Suppressor macrophage treated with lipopolysaccharide for 4 hours (primary cell): ENCODE measurements around the gene RAD51B.

ENCODE experiments used
- DNase-seq: peaks from one replicate; pipeline ENCODE4 v3.0.0-alpha.2; 2020

RAD51B gene

GRCh38 chr14:68726093-68726695, 906.6 kb downstream of the RAD51B start:
- DNase-seq = no peak

- DNase-seq = no peak
Observed at GRCh38 chr14:68727315-68728047, 907.9 kb downstream of the RAD51B start.

GRCh38 chr14:68728342-68729106, 908.9 kb downstream of the RAD51B start:
- peak; percentile 65 for DNase-seq

- no peak for DNase-seq
Observed at GRCh38 chr14:68729556-68729955, 910.0 kb downstream of the RAD51B start.

GRCh38 chr14:68730348-68730747, 910.8 kb downstream of the RAD51B start:
- DNase-seq = no peak

GRCh38 chr14:68730811-68731425, 911.3 kb downstream of the RAD51B start:
- no peak for DNase-seq

- peak; percentile 97 for DNase-seq
Observed at GRCh38 chr14:68733086-68733914, 913.7 kb downstream of the RAD51B start.

- peak; percentile 86 for DNase-seq
Observed at GRCh38 chr14:68734231-68734732, 914.7 kb downstream of the RAD51B start.

- DNase-seq = no peak
Observed at GRCh38 chr14:68735856-68736255, 916.3 kb downstream of the RAD51B start.

- DNase-seq = no peak
Observed at GRCh38 chr14:68736471-68736871, 916.9 kb downstream of the RAD51B start.

- DNase-seq = no peak
Observed at GRCh38 chr14:68737086-68737485, 917.5 kb downstream of the RAD51B start.

- DNase-seq = no peak
Observed at GRCh38 chr14:68738559-68738958, 919.0 kb downstream of the RAD51B start.

- no peak for DNase-seq
Observed at GRCh38 chr14:68739701-68740100, 920.1 kb downstream of the RAD51B start.

GRCh38 chr14:68740788-68741476, 921.4 kb downstream of the RAD51B start:
- DNase-seq = no peak

- no peak for DNase-seq
Observed at GRCh38 chr14:68741477-68741791, 921.9 kb downstream of the RAD51B start.

GRCh38 chr14:68741839-68742470, 922.4 kb downstream of the RAD51B start:
- DNase-seq = peak; percentile 95

GRCh38 chr14:68744613-68745012, 925.0 kb downstream of the RAD51B start:
- no peak for DNase-seq

GRCh38 chr14:68747393-68747792, 927.8 kb downstream of the RAD51B start:
- no peak for DNase-seq

- no peak for DNase-seq
Observed at GRCh38 chr14:68748260-68748659, 928.7 kb downstream of the RAD51B start.

GRCh38 chr14:68748691-68749090, 929.1 kb downstream of the RAD51B start:
- DNase-seq = no peak
